OCI-LY3 (cell line): Measurements from ENCODE around the gene ATG4D.

Source experiments
- CTCF ChIP-seq: fragments of 200-600, 300-600 bp; sonication (generic); IDR thresholded peaks from 2 replicates; pipeline ENCODE4 v1.5.1; 2014; ENCODE audit warnings: antibody characterized with exemption, low read length, low read depth
- EZH2phosphoT487 ChIP-seq: fragments of 200-600 bp; shearing (Covaris generic); IDR thresholded peaks from 2 replicates; pipeline ENCODE4 v1.6.1; 2018; ENCODE audit warnings: antibody characterized with exemption, mixed run types, low read depth

GRCh38 chr19:10508707-10509106 is 35.0 kb upstream of the ATG4D start:
- TF ChIP-seq EZH2phosphoT487 (no peak), CTCF (no peak)
